GM12878 (cell line): ENCODE measurements around the gene HNRNPA0. TPM values are rescaled to one million over a fixed set of nuclear protein-coding genes. Genes with fewer than 3 reads are reported as not detected.

Experiments used
- ESRRA ChIP-seq: IDR thresholded peaks from 2 replicates; pipeline ENCODE4 v1.6.1; 2012; ENCODE audit warnings: mild to moderate bottlenecking, low read length, improper control_type of control experiment
- EZH2 ChIP-seq: IDR thresholded peaks from 2 replicates; pipeline ENCODE4 v1.6.1; 2012; ENCODE audit warnings: low read depth, mild to moderate bottlenecking, control low read depth, inconsistent platforms, low read length, borderline replicate concordance; ENCODE audit not compliant: control insufficient read depth
- HDGF ChIP-seq: fragments of 450-650 bp; IDR thresholded peaks from 2 replicates; pipeline ENCODE4 v1.6.1; 2016; ENCODE audit warnings: antibody characterized with exemption
- NFYB ChIP-seq: IDR thresholded peaks from 2 replicates; pipeline ENCODE4 v1.6.1; 2011; ENCODE audit warnings: low read depth, mild to moderate bottlenecking, low read length, improper control_type of control experiment, moderate library complexity; ENCODE audit not compliant: insufficient read depth
- PAX8 ChIP-seq: fragments of 450-650 bp; IDR thresholded peaks from 2 replicates; pipeline ENCODE4 v1.6.1; 2017; ENCODE audit warnings: mild to moderate bottlenecking, moderate library complexity
- RB1 ChIP-seq: fragments of 450-650 bp; formaldehyde crosslinking; IDR thresholded peaks from 2 replicates; pipeline ENCODE4 v1.6.1; 2017; ENCODE audit warnings: mild to moderate bottlenecking, borderline replicate concordance
- SREBF1 ChIP-seq: IDR thresholded peaks from 2 replicates; pipeline ENCODE4 v1.6.1; 2012; ENCODE audit warnings: mild to moderate bottlenecking, low read length
- ZNF384 ChIP-seq: IDR thresholded peaks from 2 replicates; pipeline ENCODE4 v1.6.1; 2012; ENCODE audit warnings: low read depth, mild to moderate bottlenecking, low read length, improper control_type of control experiment, borderline replicate concordance
- polyA plus RNA-seq, 11 experiments: library from polyadenylated mRNA; depleted of rRNA in 4 of 11; unstranded in 6 of 11; stranded (reverse) in 5 of 11; fragments of >200 nt; fragmentation: Nextera tagmentation in 4 of 11; fragmentation: Illumina TruSeq in 1 of 11; extraction: Ambion mirVana in 4 of 11; extraction: Trizol in 1 of 11; gene quantifications; 1 replicate in 1 of 11; 2 replicates in 10 of 11; pipeline versions ENCODE4 v1.2.1 to v1.2.3, GENCODE V29; 2011 to 2016; ENCODE audit warnings: inconsistent platforms in 2 of 11, missing spikeins in 2 of 11, low read depth in 1 of 11
- total RNA-seq, 4 experiments: library from RNA; depleted of rRNA in 3 of 4; stranded (reverse); fragments of >200 nt in 3 of 4; fragmentation: Illumina TruSeq in 1 of 4; extraction: Trizol in 1 of 4; gene quantifications; 2 replicates each; pipeline versions ENCODE4 v1.2.1 to v1.2.3, GENCODE V29; 2013 to 2021
- TF ChIP-seq, protein P1 (sequence below): fragments of 450-650 bp; IDR thresholded peaks from 2 replicates; pipeline ENCODE4 v1.6.1; 2017; ENCODE audit warnings: mild to moderate bottlenecking, moderate library complexity
- TF ChIP-seq, protein P2 (sequence below): IDR thresholded peaks from 2 replicates; pipeline ENCODE4 v1.6.1; 2011; ENCODE audit warnings: borderline replicate concordance, low read depth, mild to moderate bottlenecking, moderate library complexity, low read length; ENCODE audit not compliant: insufficient read depth, poor library complexity, severe bottlenecking
- TF ChIP-seq, protein P3 (sequence below): IDR thresholded peaks from 2 replicates; pipeline ENCODE4 v1.6.1; 2012; ENCODE audit warnings: low read depth, low read length, improper control_type of control experiment
- TF ChIP-seq, protein P4 (sequence below): IDR thresholded peaks from 2 replicates; pipeline ENCODE4 v1.6.1; 2012; ENCODE audit warnings: low read depth, low read length, improper control_type of control experiment
- TF ChIP-seq, protein P5 (sequence below): fragments of 450-650 bp; IDR thresholded peaks from 2 replicates; pipeline ENCODE4 v1.6.1; 2017; ENCODE audit warnings: mild to moderate bottlenecking

The HNRNPA0 gene
- total and polyA plus RNA-seq, 10 of the 15 experiments (the other 5 are each of a cell fraction or from before 2014, with no cell fraction given) = 6.3 to 45.0 (median 12.5) TPM

DNA sequence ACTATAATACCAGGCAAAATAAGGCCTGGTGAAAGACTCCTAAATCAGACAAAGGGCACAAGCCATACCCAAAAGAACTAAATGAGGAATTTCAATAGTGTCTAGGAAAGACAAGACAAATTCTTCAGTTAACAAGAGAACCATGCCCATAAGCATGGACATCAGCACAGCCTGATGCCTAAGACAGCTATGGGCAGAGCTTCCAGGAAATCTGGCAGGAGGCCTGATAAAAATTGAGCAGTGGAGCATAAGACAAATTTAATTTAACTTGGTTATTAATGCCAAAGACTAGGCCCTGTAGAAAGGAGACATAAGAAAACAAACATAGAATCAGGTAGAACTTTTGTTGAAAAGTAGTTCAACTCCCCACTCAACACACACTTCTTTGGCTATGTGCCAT, 35.6 kb downstream of the HNRNPA0 start (continued):
- TF ChIP-seq, protein P1, sequence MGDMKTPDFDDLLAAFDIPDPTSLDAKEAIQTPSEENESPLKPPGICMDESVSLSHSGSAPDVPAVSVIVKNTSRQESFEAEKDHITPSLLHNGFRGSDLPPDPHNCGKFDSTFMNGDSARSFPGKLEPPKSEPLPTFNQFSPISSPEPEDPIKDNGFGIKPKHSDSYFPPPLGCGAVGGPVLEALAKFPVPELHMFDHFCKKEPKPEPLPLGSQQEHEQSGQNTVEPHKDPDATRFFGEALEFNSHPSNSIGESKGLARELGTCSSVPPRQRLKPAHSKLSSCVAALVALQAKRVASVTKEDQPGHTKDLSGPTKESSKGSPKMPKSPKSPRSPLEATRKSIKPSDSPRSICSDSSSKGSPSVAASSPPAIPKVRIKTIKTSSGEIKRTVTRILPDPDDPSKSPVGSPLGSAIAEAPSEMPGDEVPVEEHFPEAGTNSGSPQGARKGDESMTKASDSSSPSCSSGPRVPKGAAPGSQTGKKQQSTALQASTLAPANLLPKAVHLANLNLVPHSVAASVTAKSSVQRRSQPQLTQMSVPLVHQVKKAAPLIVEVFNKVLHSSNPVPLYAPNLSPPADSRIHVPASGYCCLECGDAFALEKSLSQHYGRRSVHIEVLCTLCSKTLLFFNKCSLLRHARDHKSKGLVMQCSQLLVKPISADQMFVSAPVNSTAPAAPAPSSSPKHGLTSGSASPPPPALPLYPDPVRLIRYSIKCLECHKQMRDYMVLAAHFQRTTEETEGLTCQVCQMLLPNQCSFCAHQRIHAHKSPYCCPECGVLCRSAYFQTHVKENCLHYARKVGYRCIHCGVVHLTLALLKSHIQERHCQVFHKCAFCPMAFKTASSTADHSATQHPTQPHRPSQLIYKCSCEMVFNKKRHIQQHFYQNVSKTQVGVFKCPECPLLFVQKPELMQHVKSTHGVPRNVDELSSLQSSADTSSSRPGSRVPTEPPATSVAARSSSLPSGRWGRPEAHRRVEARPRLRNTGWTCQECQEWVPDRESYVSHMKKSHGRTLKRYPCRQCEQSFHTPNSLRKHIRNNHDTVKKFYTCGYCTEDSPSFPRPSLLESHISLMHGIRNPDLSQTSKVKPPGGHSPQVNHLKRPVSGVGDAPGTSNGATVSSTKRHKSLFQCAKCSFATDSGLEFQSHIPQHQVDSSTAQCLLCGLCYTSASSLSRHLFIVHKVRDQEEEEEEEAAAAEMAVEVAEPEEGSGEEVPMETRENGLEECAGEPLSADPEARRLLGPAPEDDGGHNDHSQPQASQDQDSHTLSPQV = no peak
- TF ChIP-seq EZH2 (no peak), ESRRA (no peak), ZNF384 (no peak), RB1 (no peak), HDGF (no peak), NFYB (no peak), SREBF1 (no peak), PAX8 (no peak)
- TF ChIP-seq, protein P2, sequence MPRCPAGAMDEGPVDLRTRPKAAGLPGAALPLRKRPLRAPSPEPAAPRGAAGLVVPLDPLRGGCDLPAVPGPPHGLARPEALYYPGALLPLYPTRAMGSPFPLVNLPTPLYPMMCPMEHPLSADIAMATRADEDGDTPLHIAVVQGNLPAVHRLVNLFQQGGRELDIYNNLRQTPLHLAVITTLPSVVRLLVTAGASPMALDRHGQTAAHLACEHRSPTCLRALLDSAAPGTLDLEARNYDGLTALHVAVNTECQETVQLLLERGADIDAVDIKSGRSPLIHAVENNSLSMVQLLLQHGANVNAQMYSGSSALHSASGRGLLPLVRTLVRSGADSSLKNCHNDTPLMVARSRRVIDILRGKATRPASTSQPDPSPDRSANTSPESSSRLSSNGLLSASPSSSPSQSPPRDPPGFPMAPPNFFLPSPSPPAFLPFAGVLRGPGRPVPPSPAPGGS = no peak
- TF ChIP-seq, protein P3, sequence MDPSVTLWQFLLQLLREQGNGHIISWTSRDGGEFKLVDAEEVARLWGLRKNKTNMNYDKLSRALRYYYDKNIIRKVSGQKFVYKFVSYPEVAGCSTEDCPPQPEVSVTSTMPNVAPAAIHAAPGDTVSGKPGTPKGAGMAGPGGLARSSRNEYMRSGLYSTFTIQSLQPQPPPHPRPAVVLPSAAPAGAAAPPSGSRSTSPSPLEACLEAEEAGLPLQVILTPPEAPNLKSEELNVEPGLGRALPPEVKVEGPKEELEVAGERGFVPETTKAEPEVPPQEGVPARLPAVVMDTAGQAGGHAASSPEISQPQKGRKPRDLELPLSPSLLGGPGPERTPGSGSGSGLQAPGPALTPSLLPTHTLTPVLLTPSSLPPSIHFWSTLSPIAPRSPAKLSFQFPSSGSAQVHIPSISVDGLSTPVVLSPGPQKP = no peak
- TF ChIP-seq, protein P4, sequence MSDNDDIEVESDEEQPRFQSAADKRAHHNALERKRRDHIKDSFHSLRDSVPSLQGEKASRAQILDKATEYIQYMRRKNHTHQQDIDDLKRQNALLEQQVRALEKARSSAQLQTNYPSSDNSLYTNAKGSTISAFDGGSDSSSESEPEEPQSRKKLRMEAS = no peak
- TF ChIP-seq, protein P5, sequence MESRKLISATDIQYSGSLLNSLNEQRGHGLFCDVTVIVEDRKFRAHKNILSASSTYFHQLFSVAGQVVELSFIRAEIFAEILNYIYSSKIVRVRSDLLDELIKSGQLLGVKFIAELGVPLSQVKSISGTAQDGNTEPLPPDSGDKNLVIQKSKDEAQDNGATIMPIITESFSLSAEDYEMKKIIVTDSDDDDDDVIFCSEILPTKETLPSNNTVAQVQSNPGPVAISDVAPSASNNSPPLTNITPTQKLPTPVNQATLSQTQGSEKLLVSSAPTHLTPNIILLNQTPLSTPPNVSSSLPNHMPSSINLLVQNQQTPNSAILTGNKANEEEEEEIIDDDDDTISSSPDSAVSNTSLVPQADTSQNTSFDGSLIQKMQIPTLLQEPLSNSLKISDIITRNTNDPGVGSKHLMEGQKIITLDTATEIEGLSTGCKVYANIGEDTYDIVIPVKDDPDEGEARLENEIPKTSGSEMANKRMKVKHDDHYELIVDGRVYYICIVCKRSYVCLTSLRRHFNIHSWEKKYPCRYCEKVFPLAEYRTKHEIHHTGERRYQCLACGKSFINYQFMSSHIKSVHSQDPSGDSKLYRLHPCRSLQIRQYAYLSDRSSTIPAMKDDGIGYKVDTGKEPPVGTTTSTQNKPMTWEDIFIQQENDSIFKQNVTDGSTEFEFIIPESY = no peak
